IMR-90 (cell line): ENCODE results near the gene B3GALNT1. TPM values are rescaled to one million over a fixed set of nuclear protein-coding genes. Genes with fewer than 3 reads are reported as not detected.

Experiments
- ATAC-seq: fragments of 200-7000 bp; cut with Tn5 transposase; 2 replicates; pipeline ENCODE4 v1.9.1; 2020; ENCODE audit warnings: low read depth, mild to moderate bottlenecking, moderate library complexity
- BruUV-seq: library from RNA; stranded (reverse); fragments of 400-500 nt; replicated peaks from 2 replicates; lab custom pipeline; 2021; lab: Mats Ljungman, UMichigan
- CTCF ChIA-PET: fragments of 300-600 bp; formaldehyde crosslinking; extraction: SDS; loops from one replicate; lab custom pipeline; 2021; ENCODE audit warnings: antibody characterized with exemption; lab: Yijun Ruan, JAX
- POLR2A ChIA-PET: fragments of 300-600 bp; sonication (Branson Sonifier 250); formaldehyde crosslinking; loops from one replicate; lab custom pipeline; 2022; ENCODE audit warnings: antibody characterized with exemption; ENCODE audit not compliant: unreplicated experiment; lab: Charles Lee
- DNase-seq: peaks from one replicate; pipeline ENCODE4 v3.0.0; 2013
- H2AFZ ChIP-seq: replicated peaks from 2 replicates; pipeline ENCODE3; 2013; ENCODE audit warnings: low read length, mild to moderate bottlenecking; ENCODE audit not compliant: poor library complexity
- H2AK5ac ChIP-seq: 2 replicates; pipeline ENCODE4 v1.6.1; 2013; ENCODE audit warnings: low read depth, low read length, inconsistent platforms
- H2AK9ac ChIP-seq: replicated peaks from 2 replicates; pipeline ENCODE3; 2013; ENCODE audit warnings: mild to moderate bottlenecking, low read depth, low read length, moderate library complexity; ENCODE audit not compliant: poor library complexity
- H2BK120ac ChIP-seq: 2 replicates; pipeline ENCODE4 v1.6.1; 2013; ENCODE audit warnings: low read depth, low read length, inconsistent platforms
- H2BK15ac ChIP-seq: 3 replicates; pipeline ENCODE4 v1.6.1; 2013; ENCODE audit warnings: low read depth, low read length, inconsistent platforms
- H2BK20ac ChIP-seq: 2 replicates; pipeline ENCODE4 v1.6.1; 2013; ENCODE audit warnings: low read depth, mild to moderate bottlenecking, inconsistent platforms, low read length, moderate library complexity
- H2BK5ac ChIP-seq: 2 replicates; pipeline ENCODE4 v1.6.1; 2013; ENCODE audit warnings: mild to moderate bottlenecking, low read depth, low read length, inconsistent platforms; ENCODE audit not compliant: poor library complexity, severe bottlenecking
- H3K14ac ChIP-seq: replicated peaks from 2 replicates; pipeline ENCODE4 v1.6.1; 2013; ENCODE audit warnings: low read depth, low read length, inconsistent platforms
- H3K18ac ChIP-seq: 2 replicates; pipeline ENCODE4 v1.6.1; 2013; ENCODE audit warnings: low read depth, low read length, control low read depth
- H3K23ac ChIP-seq: 2 replicates; pipeline ENCODE4 v1.6.1; 2013; ENCODE audit warnings: low read depth, low read length, inconsistent platforms
- H3K27ac ChIP-seq: 2 replicates; pipeline ENCODE4 v1.5.1; 2013; ENCODE audit warnings: mild to moderate bottlenecking, control low read depth, low read length; ENCODE audit not compliant: insufficient read depth
- H3K27me3 ChIP-seq: 2 replicates; pipeline ENCODE4 v1.6.1; 2013; ENCODE audit warnings: low read length; ENCODE audit not compliant: control insufficient read depth, insufficient read depth
- H3K36me3 ChIP-seq: 2 replicates; pipeline ENCODE4 v1.6.1; 2013; ENCODE audit warnings: low read length, mixed read lengths; ENCODE audit not compliant: control insufficient read depth, insufficient read depth
- H3K4ac ChIP-seq: 2 replicates; pipeline ENCODE4 v1.6.1; 2013; ENCODE audit warnings: low read depth, low read length, inconsistent platforms
- H3K4me1 ChIP-seq: 2 replicates; pipeline ENCODE4 v1.6.1; 2013; ENCODE audit warnings: low read length, mixed read lengths; ENCODE audit not compliant: control insufficient read depth, insufficient read depth
- H3K4me2 ChIP-seq: 2 replicates; pipeline ENCODE4 v1.6.1; 2013; ENCODE audit warnings: low read depth, mild to moderate bottlenecking, control low read depth, low read length, moderate library complexity
- H3K4me3 ChIP-seq: 2 replicates; pipeline ENCODE4 v1.5.1; 2013; ENCODE audit warnings: low read depth, mild to moderate bottlenecking, control low read depth, low read length, moderate library complexity; ENCODE audit not compliant: insufficient read depth
- H3K56ac ChIP-seq: 2 replicates; pipeline ENCODE4 v1.6.1; 2013; ENCODE audit warnings: low read length, inconsistent platforms; ENCODE audit not compliant: insufficient read depth; ENCODE audit errors: extremely low read depth
- H3K79me1 ChIP-seq, 2 experiments: 2 replicates each; pipeline ENCODE4 v1.6.1; 2013; ENCODE audit warnings: low read length in 2 of 2, inconsistent platforms in 1 of 2, low read depth in 1 of 2
- H3K9ac ChIP-seq: 2 replicates; pipeline ENCODE4 v1.6.1; 2013; ENCODE audit warnings: low read depth, low read length, control low read depth
- H3K9me1 ChIP-seq: 2 replicates; pipeline ENCODE4 v1.6.1; 2013; ENCODE audit warnings: low read length, inconsistent platforms; ENCODE audit not compliant: insufficient read depth
- H3K9me3 ChIP-seq: 2 replicates; pipeline ENCODE4 v1.6.1; 2013; ENCODE audit warnings: low read length; ENCODE audit not compliant: control insufficient read depth, insufficient read depth
- H4K20me1 ChIP-seq: 2 replicates; pipeline ENCODE4 v1.6.1; 2013; ENCODE audit warnings: low read length, inconsistent platforms; ENCODE audit not compliant: insufficient read depth
- H4K5ac ChIP-seq: 2 replicates; pipeline ENCODE4 v1.6.1; 2013; ENCODE audit warnings: mild to moderate bottlenecking, low read depth, low read length, control low read depth
- H4K8ac ChIP-seq, 2 experiments: 2 replicates each; pipeline ENCODE4 v1.6.1; 2013; ENCODE audit warnings: low read depth in 2 of 2, low read length in 2 of 2, control low read depth in 1 of 2, inconsistent platforms in 1 of 2
- H4K91ac ChIP-seq: 2 replicates; pipeline ENCODE4 v1.6.1; 2013; ENCODE audit warnings: low read depth, low read length, inconsistent platforms; ENCODE audit not compliant: insufficient read depth
- BHLHE40 ChIP-seq: fragments of 150-350 bp; IDR thresholded peaks from 2 replicates; pipeline ENCODE4 v1.6.1; 2016; ENCODE audit warnings: mild to moderate bottlenecking, low read depth, low read length
- CEBPB ChIP-seq: IDR thresholded peaks from 2 replicates; pipeline ENCODE4 v1.6.1; 2012; ENCODE audit warnings: low read depth, low read length, improper control_type of control experiment
- CHD1 ChIP-seq: IDR thresholded peaks from 2 replicates; pipeline ENCODE4 v1.6.1; 2012; ENCODE audit warnings: low read depth, low read length, improper control_type of control experiment
- FOS ChIP-seq: fragments of 150-350 bp; IDR thresholded peaks from 2 replicates; pipeline ENCODE4 v1.6.1; 2016; ENCODE audit warnings: low read depth, low read length
- MAFK ChIP-seq: IDR thresholded peaks from 2 replicates; pipeline ENCODE4 v1.6.1; 2012; ENCODE audit warnings: low read depth, low read length, improper control_type of control experiment
- MAZ ChIP-seq: IDR thresholded peaks from 2 replicates; pipeline ENCODE4 v1.6.1; 2012; ENCODE audit warnings: low read depth, mild to moderate bottlenecking, low read length, improper control_type of control experiment, moderate library complexity, borderline replicate concordance
- MXI1 ChIP-seq: IDR thresholded peaks from 2 replicates; pipeline ENCODE4 v1.6.1; 2012; ENCODE audit warnings: low read depth, mild to moderate bottlenecking, low read length, moderate library complexity, borderline replicate concordance
- NFE2L2 ChIP-seq: fragments of 150-350 bp; IDR thresholded peaks from 2 replicates; pipeline ENCODE4 v1.6.1; 2016; ENCODE audit warnings: low read depth, mild to moderate bottlenecking, low read length
- POLR2A ChIP-seq: IDR thresholded peaks from 2 replicates; pipeline ENCODE4 v1.6.1; 2012; ENCODE audit warnings: mild to moderate bottlenecking, low read depth, low read length
- RAD21 ChIP-seq: IDR thresholded peaks from 2 replicates; pipeline ENCODE4 v1.6.1; 2012; ENCODE audit warnings: low read length, improper control_type of control experiment
- RCOR1 ChIP-seq: IDR thresholded peaks from 2 replicates; pipeline ENCODE4 v1.6.1; 2012; ENCODE audit warnings: mild to moderate bottlenecking, low read length, improper control_type of control experiment; ENCODE audit not compliant: insufficient replicate concordance
- RFX5 ChIP-seq: IDR thresholded peaks from 2 replicates; pipeline ENCODE4 v1.8.0; 2012; ENCODE audit warnings: low read depth, mild to moderate bottlenecking, low read length, moderate library complexity
- SMC3 ChIP-seq: fragments of 150-350 bp; IDR thresholded peaks from 2 replicates; pipeline ENCODE4 v1.6.1; 2016; ENCODE audit warnings: low read depth, mild to moderate bottlenecking, antibody characterized with exemption, low read length, moderate library complexity
- WGBS, 2 experiments: methylation state at CpG; one replicate each; pipeline versions ENCODE4 v1.1.5 to v1.1.7; 2013; ENCODE audit warnings: missing lambda C conversion rate in 2 of 2; ENCODE audit not compliant: insufficient read length in 1 of 2; ENCODE audit errors: extremely low coverage in 2 of 2; 5-methylcytosine and 5-hydroxymethylcytosine counted together
- dilution Hi-C: fragments of 300-500 bp; cut with HindIII; formaldehyde crosslinking; loops from one replicate; pipeline ENCODE4 v1.14.3; 2018; ENCODE audit warnings: low sequenced_read_pairs; ENCODE audit not compliant: unreplicated experiment
- in situ Hi-C: fragments of 300-500 bp; cut with MboI; formaldehyde crosslinking; loops from 3 replicates; pipeline ENCODE4 v1.14.3; 2019; ENCODE audit warnings: low sequenced_read_pairs, inconsistent platforms, mixed read lengths
- intact Hi-C: fragments of 100-400 bp; cut with micrococcal nuclease; formaldehyde crosslinking; loops from 2 replicates; pipeline ENCODE4 v1.10.0; 2022
- polyA plus RNA-seq, 3 experiments: library from polyadenylated mRNA; depleted of rRNA; stranded (reverse); fragments of >200 nt; gene quantifications; 2 replicates each; pipeline ENCODE4 v1.2.3, GENCODE V29; 2012; ENCODE audit warnings: low replicate concordance in 1 of 3
- total RNA-seq: library from RNA; depleted of rRNA; stranded (reverse); fragments of >200 nt; gene quantifications from 2 replicates; pipeline ENCODE4 v1.2.3, GENCODE V29; 2012
- TF ChIP-seq, protein P1 (sequence below): fragments of 150-350 bp; IDR thresholded peaks from 2 replicates; pipeline ENCODE4 v1.6.1; 2016; ENCODE audit warnings: low read depth, mild to moderate bottlenecking, low read length, moderate library complexity, borderline replicate concordance
- TF ChIP-seq, protein P2 (sequence below): fragments of 150-350 bp; IDR thresholded peaks from 2 replicates; pipeline ENCODE4 v1.6.1; 2017; ENCODE audit warnings: mild to moderate bottlenecking, antibody characterized with exemption, low read length, low read depth
- TF ChIP-seq, protein P3 (sequence below): conservative IDR thresholded peaks from 2 replicates; pipeline ENCODE4 v1.5.1; 2012; ENCODE audit warnings: mild to moderate bottlenecking, low read depth, low read length, improper control_type of control experiment

B3GALNT1 gene
- total and polyA plus RNA-seq, 2 of the 4 experiments (the other 2 are of a cell fraction), result 5.6 to 8.2 TPM

DNA sequence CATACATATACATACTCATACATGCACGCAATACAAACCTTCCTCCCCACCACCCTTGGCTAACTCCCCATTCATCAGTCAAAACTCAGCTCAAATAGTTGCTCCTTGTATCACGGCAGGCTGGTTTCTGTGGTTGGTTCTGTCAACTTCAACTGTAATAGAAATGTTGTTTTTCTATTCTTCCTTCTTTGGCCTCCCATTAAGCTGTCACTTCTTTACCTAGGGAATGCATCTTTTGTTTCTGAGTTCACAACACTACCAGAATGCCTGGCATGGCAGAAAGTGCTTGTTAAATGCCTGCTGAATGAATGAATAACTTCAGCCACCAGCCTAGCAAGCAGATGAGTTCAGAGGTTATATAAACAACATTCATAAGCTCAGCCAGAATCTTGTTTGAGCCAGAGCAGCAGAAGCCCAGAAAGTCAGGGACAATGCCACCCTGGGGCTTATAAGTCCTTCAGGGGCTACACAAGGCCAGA is 63.1 kb downstream of the B3GALNT1 start:
- H3K4me2 ChIP-seq, result no peak overlapping the region
- CTCF ChIA-PET, result no interaction called here

More for the DNA sequence above, 63.1 kb downstream of the B3GALNT1 start:
- H3K4me3 ChIP-seq, result no peak overlapping the region
- no peak overlapping the region for H2BK120ac ChIP-seq
- H3K9ac ChIP-seq, result no peak overlapping the region
- no peak overlapping the region for H3K18ac ChIP-seq
- ATAC-seq (no peak), DNase-seq (no peak)
- H2AK5ac ChIP-seq, result no peak overlapping the region
- no peak overlapping the region for H3K56ac ChIP-seq
- H4K5ac ChIP-seq, result no peak overlapping the region
- H4K8ac ChIP-seq, result no peak overlapping the region
- H3K27ac ChIP-seq, result no peak overlapping the region
- in situ Hi-C loops (no loop called here), dilution Hi-C loops (no loop called here), intact Hi-C loops (no loop called here)
- H4K20me1 ChIP-seq, result no peaks in the 10 kb centered on the region
- H3K9me1 ChIP-seq, result no peaks in the 10 kb centered on the region
- POLR2A ChIA-PET, result no interaction called here
- no peak overlapping the region for H2AK9ac ChIP-seq
- H3K27me3 ChIP-seq, result no peaks in the 10 kb centered on the region
- no peak overlapping the region for H2BK5ac ChIP-seq
- no peak overlapping the region for H2BK20ac ChIP-seq
- H4K91ac ChIP-seq, result no peak overlapping the region
- H3K4me1 ChIP-seq, result no peaks in the 10 kb centered on the region
- WGBS, 2 experiments, result 40 to 100% methylated on average over 1 of the region's 2 CpGs
- no peak overlapping the region for H2BK15ac ChIP-seq
- H3K14ac ChIP-seq, result no peak overlapping the region
- H3K9me3 ChIP-seq, result no peaks in the 10 kb centered on the region
- H3K36me3 ChIP-seq, result no peaks in the 10 kb centered on the region
- no peak overlapping the region for H3K23ac ChIP-seq
- H2AFZ ChIP-seq, result no peak overlapping the region
- no TSS peak for BruUV-seq
- no peak overlapping the region for H3K4ac ChIP-seq
- H3K79me1 ChIP-seq, result no peaks in the 10 kb centered on the region
- TF ChIP-seq RFX5, result no peak
- TF ChIP-seq, protein P1, sequence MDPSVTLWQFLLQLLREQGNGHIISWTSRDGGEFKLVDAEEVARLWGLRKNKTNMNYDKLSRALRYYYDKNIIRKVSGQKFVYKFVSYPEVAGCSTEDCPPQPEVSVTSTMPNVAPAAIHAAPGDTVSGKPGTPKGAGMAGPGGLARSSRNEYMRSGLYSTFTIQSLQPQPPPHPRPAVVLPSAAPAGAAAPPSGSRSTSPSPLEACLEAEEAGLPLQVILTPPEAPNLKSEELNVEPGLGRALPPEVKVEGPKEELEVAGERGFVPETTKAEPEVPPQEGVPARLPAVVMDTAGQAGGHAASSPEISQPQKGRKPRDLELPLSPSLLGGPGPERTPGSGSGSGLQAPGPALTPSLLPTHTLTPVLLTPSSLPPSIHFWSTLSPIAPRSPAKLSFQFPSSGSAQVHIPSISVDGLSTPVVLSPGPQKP, result no peak
- TF ChIP-seq RCOR1, result no peak
- no peak for TF ChIP-seq SMC3
- TF ChIP-seq MXI1, result no peak
- no peak for TF ChIP-seq BHLHE40
- TF ChIP-seq MAFK, result no peak
- TF ChIP-seq RAD21, result no peak
- TF ChIP-seq NFE2L2, result no peak
- TF ChIP-seq, protein P2, sequence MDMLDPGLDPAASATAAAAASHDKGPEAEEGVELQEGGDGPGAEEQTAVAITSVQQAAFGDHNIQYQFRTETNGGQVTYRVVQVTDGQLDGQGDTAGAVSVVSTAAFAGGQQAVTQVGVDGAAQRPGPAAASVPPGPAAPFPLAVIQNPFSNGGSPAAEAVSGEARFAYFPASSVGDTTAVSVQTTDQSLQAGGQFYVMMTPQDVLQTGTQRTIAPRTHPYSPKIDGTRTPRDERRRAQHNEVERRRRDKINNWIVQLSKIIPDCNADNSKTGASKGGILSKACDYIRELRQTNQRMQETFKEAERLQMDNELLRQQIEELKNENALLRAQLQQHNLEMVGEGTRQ, result no peak
- TF ChIP-seq CEBPB, result no peak
- TF ChIP-seq CHD1, result no peak
- no peak for TF ChIP-seq MAZ
- no peak for TF ChIP-seq FOS
- TF ChIP-seq, protein P3, sequence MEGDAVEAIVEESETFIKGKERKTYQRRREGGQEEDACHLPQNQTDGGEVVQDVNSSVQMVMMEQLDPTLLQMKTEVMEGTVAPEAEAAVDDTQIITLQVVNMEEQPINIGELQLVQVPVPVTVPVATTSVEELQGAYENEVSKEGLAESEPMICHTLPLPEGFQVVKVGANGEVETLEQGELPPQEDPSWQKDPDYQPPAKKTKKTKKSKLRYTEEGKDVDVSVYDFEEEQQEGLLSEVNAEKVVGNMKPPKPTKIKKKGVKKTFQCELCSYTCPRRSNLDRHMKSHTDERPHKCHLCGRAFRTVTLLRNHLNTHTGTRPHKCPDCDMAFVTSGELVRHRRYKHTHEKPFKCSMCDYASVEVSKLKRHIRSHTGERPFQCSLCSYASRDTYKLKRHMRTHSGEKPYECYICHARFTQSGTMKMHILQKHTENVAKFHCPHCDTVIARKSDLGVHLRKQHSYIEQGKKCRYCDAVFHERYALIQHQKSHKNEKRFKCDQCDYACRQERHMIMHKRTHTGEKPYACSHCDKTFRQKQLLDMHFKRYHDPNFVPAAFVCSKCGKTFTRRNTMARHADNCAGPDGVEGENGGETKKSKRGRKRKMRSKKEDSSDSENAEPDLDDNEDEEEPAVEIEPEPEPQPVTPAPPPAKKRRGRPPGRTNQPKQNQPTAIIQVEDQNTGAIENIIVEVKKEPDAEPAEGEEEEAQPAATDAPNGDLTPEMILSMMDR, result no peak
- no peak for TF ChIP-seq POLR2A
